D721Med (cell line): ENCODE data around the gene GPC6.

Experiments used
- DNase-seq: peaks from one replicate; pipeline ENCODE4 v3.0.0; 2011; ENCODE audit warnings: low spot score; ENCODE audit not compliant: insufficient read length
- FAIRE-seq: peaks from 2 replicates; lab custom pipeline; 2011; peaks lifted over from hg19 to GRCh38; lab: Jason Lieb, UNC
- TF ChIP-seq, protein P1 (sequence below): IDR thresholded peaks from 2 replicates; pipeline ENCODE4 v1.5.1; 2012; ENCODE audit warnings: mild to moderate bottlenecking, control low read depth; ENCODE audit not compliant: insufficient read depth; ENCODE audit errors: missing control alignments

GPC6 gene

DNA sequence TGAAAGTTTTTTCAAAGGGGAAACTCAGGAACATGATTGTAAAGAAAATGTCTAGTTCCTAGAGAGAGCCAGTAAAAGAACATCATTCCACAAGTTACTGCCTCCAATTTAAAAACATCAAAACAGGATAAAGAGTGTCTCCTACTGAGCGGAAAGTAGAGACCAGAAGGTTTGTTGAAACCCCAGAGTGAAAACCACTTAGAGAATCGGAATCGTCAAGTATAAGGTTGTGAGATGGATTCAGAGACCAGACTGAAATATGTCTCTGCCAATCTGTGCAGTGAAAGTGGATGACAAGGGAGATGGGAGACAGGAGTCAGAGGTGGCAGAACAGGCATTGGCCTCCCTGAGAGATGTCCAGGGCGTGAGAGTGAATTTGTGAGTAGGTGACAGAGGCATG lies 133.4 kb downstream of the GPC6 start:
- TF ChIP-seq, protein P1, sequence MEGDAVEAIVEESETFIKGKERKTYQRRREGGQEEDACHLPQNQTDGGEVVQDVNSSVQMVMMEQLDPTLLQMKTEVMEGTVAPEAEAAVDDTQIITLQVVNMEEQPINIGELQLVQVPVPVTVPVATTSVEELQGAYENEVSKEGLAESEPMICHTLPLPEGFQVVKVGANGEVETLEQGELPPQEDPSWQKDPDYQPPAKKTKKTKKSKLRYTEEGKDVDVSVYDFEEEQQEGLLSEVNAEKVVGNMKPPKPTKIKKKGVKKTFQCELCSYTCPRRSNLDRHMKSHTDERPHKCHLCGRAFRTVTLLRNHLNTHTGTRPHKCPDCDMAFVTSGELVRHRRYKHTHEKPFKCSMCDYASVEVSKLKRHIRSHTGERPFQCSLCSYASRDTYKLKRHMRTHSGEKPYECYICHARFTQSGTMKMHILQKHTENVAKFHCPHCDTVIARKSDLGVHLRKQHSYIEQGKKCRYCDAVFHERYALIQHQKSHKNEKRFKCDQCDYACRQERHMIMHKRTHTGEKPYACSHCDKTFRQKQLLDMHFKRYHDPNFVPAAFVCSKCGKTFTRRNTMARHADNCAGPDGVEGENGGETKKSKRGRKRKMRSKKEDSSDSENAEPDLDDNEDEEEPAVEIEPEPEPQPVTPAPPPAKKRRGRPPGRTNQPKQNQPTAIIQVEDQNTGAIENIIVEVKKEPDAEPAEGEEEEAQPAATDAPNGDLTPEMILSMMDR, result no peak
- FAIRE-seq (no peak), DNase-seq (no peak)

DNA sequence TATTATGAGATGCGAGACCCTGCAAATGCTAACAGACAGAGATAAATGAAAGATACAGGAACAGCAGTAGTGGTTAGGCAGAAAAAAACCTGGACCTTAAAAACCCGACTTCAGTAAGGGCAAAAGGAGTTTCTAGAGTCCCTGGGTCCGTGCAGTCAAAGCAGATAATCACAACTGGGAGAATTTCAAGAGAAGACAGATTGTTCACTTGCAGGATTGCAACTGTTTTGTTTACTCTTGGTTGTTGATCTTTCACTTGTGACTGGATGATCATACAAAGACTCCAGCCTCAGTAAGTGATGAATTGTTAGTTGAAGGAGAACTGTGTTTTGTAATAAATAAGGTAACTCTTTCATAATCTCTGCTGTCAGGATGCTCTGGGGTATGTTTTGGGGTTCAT lies 135.1 kb downstream of the GPC6 start:
- TF ChIP-seq, protein P1, result no peak
- FAIRE-seq (no peak), DNase-seq (no peak)

DNA sequence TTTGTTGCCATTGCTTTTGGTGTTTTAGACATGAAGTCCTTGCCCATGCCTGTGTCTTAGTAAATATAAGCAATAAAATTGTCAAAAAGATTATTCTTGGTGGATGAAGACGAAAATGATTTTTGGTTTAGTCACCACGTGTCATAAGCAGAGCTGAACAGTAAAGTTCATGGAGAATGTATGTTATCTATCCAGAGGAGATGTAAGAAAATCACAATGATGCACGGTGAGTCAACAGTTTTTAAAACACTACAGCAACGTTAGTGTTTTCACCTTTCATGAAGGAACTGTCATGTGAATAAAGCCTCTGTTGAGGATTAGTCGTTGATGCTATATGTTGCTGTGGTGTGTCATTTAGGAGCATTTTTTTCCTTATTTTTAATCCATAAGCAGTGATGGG lies 137.6 kb downstream of the GPC6 start:
- FAIRE-seq (no peak), DNase-seq (no peak)
- TF ChIP-seq, protein P1, result no peak

DNA sequence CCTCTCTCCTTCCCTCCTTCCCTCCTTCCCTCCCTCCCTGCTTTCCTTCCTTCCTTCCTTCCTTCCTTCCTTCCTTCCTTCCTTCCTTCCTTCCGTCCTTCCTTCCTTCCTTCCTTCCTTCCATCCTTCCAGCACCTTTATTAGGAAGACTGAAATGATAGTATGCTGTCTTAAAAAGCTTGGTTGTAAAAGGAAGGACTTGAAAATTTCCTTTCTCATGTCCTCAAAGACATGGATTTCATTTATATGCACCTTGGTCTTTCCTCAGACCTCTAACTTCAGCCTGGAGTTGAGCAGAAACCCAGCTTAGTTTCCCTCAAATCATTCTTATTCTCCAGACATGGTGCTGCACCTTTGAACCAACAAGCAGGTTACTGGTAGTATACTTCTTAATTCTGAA lies 141.7 kb downstream of the GPC6 start:
- FAIRE-seq (no peak), DNase-seq (no peak)
- TF ChIP-seq, protein P1, result no peak

DNA sequence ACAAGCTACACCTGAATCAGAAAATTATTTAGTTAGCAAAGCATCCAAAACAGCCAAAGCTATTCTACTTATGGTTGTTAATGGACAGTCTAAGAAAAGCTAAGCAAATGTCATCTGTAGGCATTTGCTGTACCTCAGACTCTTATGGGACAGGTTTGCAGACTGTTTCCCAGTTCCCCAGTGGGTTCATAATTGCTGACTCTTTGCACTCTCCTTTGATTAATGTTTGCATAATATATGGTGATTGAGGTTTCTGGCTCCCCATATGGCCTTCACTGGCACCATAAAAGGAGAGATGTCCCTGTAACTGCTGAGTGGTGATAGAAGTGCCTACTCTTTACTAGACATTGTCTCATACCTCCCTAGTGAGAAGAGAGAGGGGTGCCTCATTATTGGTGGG lies 142.1 kb downstream of the GPC6 start:
- TF ChIP-seq, protein P1, result no peak
- DNase-seq, result no peak
- FAIRE-seq, result no peak

DNA sequence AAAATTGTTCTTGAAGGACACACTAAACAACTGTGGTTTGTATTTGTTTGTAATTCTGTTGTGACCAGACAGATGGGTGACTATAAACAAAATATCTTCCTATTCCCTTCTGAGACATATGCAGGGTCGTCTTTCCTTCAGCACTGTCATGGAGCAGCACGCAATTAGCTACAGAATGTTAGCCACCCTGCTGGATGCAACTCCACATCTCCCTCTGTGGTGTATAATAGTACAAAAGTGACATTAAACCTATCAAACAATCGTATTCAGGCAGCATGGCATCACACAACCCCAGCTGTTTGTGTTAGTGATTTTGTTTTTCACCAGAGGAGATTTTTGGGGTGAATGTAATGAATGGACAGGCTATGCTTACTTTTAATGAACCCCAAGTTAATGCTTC lies 146.2 kb downstream of the GPC6 start:
- TF ChIP-seq, protein P1, result no peak
- FAIRE-seq, result no peak
- no peak for DNase-seq

DNA sequence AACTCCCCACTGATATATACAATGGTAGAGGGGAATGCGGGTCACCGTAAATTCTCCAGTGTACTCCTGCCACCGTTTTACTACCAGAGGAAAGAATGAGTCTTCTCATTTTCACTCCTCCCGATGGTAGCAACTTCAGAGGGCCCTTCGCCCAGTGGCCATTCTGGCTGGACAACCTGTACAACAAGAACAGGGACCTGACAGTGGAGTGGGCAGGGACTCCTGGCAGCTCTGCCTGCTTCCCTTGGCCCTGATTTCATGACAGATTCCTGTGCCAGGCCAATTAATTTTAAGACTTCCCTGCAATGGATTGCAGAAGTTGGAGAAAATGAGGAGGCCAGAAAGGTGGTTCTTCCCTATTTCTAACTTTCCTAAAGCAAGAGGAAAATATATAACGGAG lies 148.9 kb downstream of the GPC6 start:
- FAIRE-seq (no peak), DNase-seq (no peak)
- TF ChIP-seq, protein P1, result no peak
